B cell (primary cell): ENCODE data around the gene KDM7A. TPM values are rescaled to one million over a fixed set of nuclear protein-coding genes. Genes with fewer than 3 reads are reported as not detected.

ENCODE experiments used
- ATAC-seq: fragments of 200-7000 bp; cut with Tn5 transposase; one replicate; pipeline ENCODE4 v1.10.0; 2021; ENCODE audit warnings: low read depth, mild to moderate bottlenecking, moderate number of reproducible peaks, moderate library complexity
- CTCF ChIA-PET: fragments of 350-600 bp; sonication (Branson Sonifier 250); formaldehyde crosslinking; loops from one replicate; lab custom pipeline; 2021; ENCODE audit warnings: antibody characterized with exemption, inconsistent platforms; lab: Charles Lee
- POLR2A ChIA-PET: fragments of 350-600 bp; sonication (Branson Sonifier 250); formaldehyde crosslinking; loops from one replicate; lab custom pipeline; 2021; ENCODE audit warnings: antibody characterized with exemption; lab: Charles Lee
- DNase-seq: peaks from one replicate; pipeline ENCODE4 v3.0.0; 2013
- H2AFZ ChIP-seq: 2 replicates; pipeline ENCODE4 v1.6.1; 2012; ENCODE audit warnings: mild to moderate bottlenecking, low read depth, low read length; ENCODE audit not compliant: insufficient read depth, poor library complexity, severe bottlenecking
- H3K27ac ChIP-seq, 2 donors: 1 replicate in 1 of 2; 2 replicates in 1 of 2; pipeline ENCODE4 v1.5.1; 2012 to 2013; ENCODE audit warnings: low read length in 2 of 2, mild to moderate bottlenecking in 2 of 2, moderate library complexity in 1 of 2
- H3K27me3 ChIP-seq, 4 experiments: fragments of 200-600 bp in 1 of 4; sonication (generic) in 1 of 4; replicated peaks in 1 of 4; 1 replicate in 2 of 4; 2 replicates in 2 of 4; pipeline versions ENCODE4 v1.6.1 to v1.7.0; 2013 to 2016; ENCODE audit warnings: low read length in 3 of 4, mild to moderate bottlenecking in 2 of 4, mixed read lengths in 1 of 4, moderate library complexity in 1 of 4; ENCODE audit not compliant: insufficient read depth in 4 of 4, control insufficient read depth in 3 of 4; ENCODE audit errors: control extremely low read depth in 1 of 4
- H3K36me3 ChIP-seq, 2 experiments: replicated peaks in 1 of 2; 1 replicate in 1 of 2; 2 replicates in 1 of 2; pipeline versions ENCODE4 v1.6.1 to v1.7.1; 2013; ENCODE audit warnings: low read length in 1 of 2; ENCODE audit not compliant: insufficient read depth in 2 of 2, control insufficient read depth in 1 of 2; ENCODE audit errors: control extremely low read depth in 1 of 2, extremely low read depth in 1 of 2
- H3K4me1 ChIP-seq, 2 donors: fragments of 200-600 bp in 1 of 2; sonication (generic) in 1 of 2; 1 replicate in 1 of 2; 2 replicates in 1 of 2; pipeline versions ENCODE4 v1.5.1 to v1.6.1; 2013 to 2017; ENCODE audit warnings: low read length in 2 of 2; ENCODE audit not compliant: control insufficient read depth in 2 of 2, insufficient read depth in 2 of 2
- H3K4me2 ChIP-seq: replicated peaks from 2 replicates; pipeline ENCODE3; 2012; ENCODE audit warnings: mild to moderate bottlenecking, low read depth, low read length; ENCODE audit not compliant: poor library complexity, severe bottlenecking
- H3K4me3 ChIP-seq, 5 experiments: fragments of 200-600 bp in 1 of 5; sonication (generic) in 1 of 5; 1 replicate in 3 of 5; 2 replicates in 2 of 5; pipeline versions ENCODE4 v1.5.1 to v1.7.0; 2011 to 2016; ENCODE audit warnings: low read length in 4 of 5, mild to moderate bottlenecking in 4 of 5, low read depth in 2 of 5, control low read depth in 1 of 5, moderate library complexity in 1 of 5; ENCODE audit not compliant: insufficient read depth in 1 of 5; ENCODE audit errors: control extremely low read depth in 1 of 5, extremely low read depth in 1 of 5
- H3K79me2 ChIP-seq: fragments of 200-600 bp; sonication (generic); one replicate; pipeline ENCODE4 v1.6.0; 2016; ENCODE audit warnings: low read length; ENCODE audit not compliant: control insufficient read depth, insufficient read depth
- H3K9ac ChIP-seq: fragments of 200-600 bp; sonication (generic); 2 replicates; pipeline ENCODE4 v1.6.1; 2017; ENCODE audit warnings: mild to moderate bottlenecking, low read length, moderate library complexity
- H3K9me3 ChIP-seq, 3 donors: one replicate each; pipeline versions ENCODE4 v1.6.1 to v1.7.1; 2013; ENCODE audit warnings: low read length in 2 of 3; ENCODE audit not compliant: control insufficient read depth in 2 of 3, insufficient read depth in 1 of 3; ENCODE audit errors: control extremely low read depth in 1 of 3
- H4K20me1 ChIP-seq: 2 replicates; pipeline ENCODE4 v1.6.0; 2012; ENCODE audit warnings: mild to moderate bottlenecking, low read length; ENCODE audit not compliant: insufficient read depth, control insufficient read depth, poor library complexity, severe bottlenecking
- H3K27ac Mint-ChIP-seq: one replicate; pipeline ENCODE4 v1.8.0; 2021; ENCODE audit warnings: mixed read lengths
- H3K27me3 Mint-ChIP-seq: one replicate; pipeline ENCODE4 v1.8.0; 2021; ENCODE audit warnings: mixed read lengths
- H3K4me1 Mint-ChIP-seq: one replicate; pipeline ENCODE4 v1.8.0; 2021; ENCODE audit warnings: mixed read lengths
- H3K4me3 Mint-ChIP-seq: one replicate; pipeline ENCODE4 v1.8.0; 2021; ENCODE audit warnings: mixed read lengths
- H3K9me3 Mint-ChIP-seq: one replicate; pipeline ENCODE4 v1.8.0; 2022; ENCODE audit warnings: mixed read lengths; ENCODE audit not compliant: insufficient read depth
- CTCF ChIP-seq: fragments of 200-600 bp; IDR thresholded peaks from one replicate; pipeline ENCODE4 v1.8.0; 2022; ENCODE audit warnings: antibody characterized with exemption, mild to moderate bottlenecking
- EZH2 ChIP-seq: IDR thresholded peaks from 2 replicates; pipeline ENCODE4 v1.6.1; 2012; ENCODE audit warnings: borderline replicate concordance, low read depth, mild to moderate bottlenecking, moderate library complexity, low read length; ENCODE audit not compliant: insufficient read depth, poor library complexity, severe bottlenecking
- WGBS: methylation state at CpG from one replicate; pipeline ENCODE4 v1.1.5; 2013; ENCODE audit warnings: missing lambda C conversion rate; ENCODE audit not compliant: insufficient coverage; 5-methylcytosine and 5-hydroxymethylcytosine counted together
- intact Hi-C: fragments of 100-400 bp; cut with micrococcal nuclease; formaldehyde crosslinking; loops from one replicate; pipeline ENCODE4 v1.10.0; 2022
- polyA plus RNA-seq: library from polyadenylated mRNA; depleted of rRNA; stranded (reverse); fragments of >200 nt; gene quantifications from 2 replicates; pipeline ENCODE4 v1.2.3, GENCODE V29; 2012
- total RNA-seq, 2 donors: library from RNA; stranded (reverse); fragments of 120-200 nt in 1 of 2; gene quantifications; 1 replicate in 1 of 2; 2 replicates in 1 of 2; pipeline versions ENCODE4 v1.2.3 to v1.2.4, GENCODE V29; 2013 to 2022

The KDM7A gene
- total and polyA plus RNA-seq, 2 donors (not counting 1 experiment from before 2014, with no cell fraction given) = 16.1 to 50.8 TPM

- Histone ChIP-seq H3K4me3 (no peak overlapping the region), H3K36me3 (peaks cover 25 to 89% of the 10 kb centered on the region in 2 experiments), H4K20me1 (peaks cover 30% of the 10 kb centered on the region), H3K4me2 (no peak overlapping the region), H3K4me1 (peaks cover 8 to 10% of the 10 kb centered on the region in 2 donors), H3K9me3 (peaks cover 0 to 6% (median 0%) of the 10 kb centered on the region in 3 donors), H3K27ac (no peak overlapping the region), H3K79me2 (no peaks in the 10 kb centered on the region), H2AFZ (no peak overlapping the region), H3K9ac (no peak overlapping the region), H3K27me3 (no peaks in the 10 kb centered on the region)
- DNase-seq = no peak
- CTCF ChIA-PET = no interaction called here
- TF ChIP-seq CTCF (no peak), EZH2 (no peak)
- H3K4me3 Mint-ChIP-seq = no peak overlapping the region
- H3K27ac Mint-ChIP-seq = no peak overlapping the region
- 100% methylated on average over 3 of the region's 6 CpGs for WGBS
- intact Hi-C loops = no loop called here
- POLR2A ChIA-PET = no interaction called here
- no peak for ATAC-seq
- no peaks in the 10 kb centered on the region for H3K9me3 Mint-ChIP-seq
- H3K4me1 Mint-ChIP-seq = peaks cover 11% of the 10 kb centered on the region
- no peaks in the 10 kb centered on the region for H3K27me3 Mint-ChIP-seq
These were observed 50.2 kb downstream of the KDM7A start for GRCh38 chr7:140126435-140127034.

- Mint-ChIP-seq H3K27ac (no peak overlapping the region), H3K27me3 (no peaks in the 10 kb centered on the region), H3K4me3 (no peak overlapping the region), H3K4me1 (peaks cover 11% of the 10 kb centered on the region), H3K9me3 (no peaks in the 10 kb centered on the region)
- ATAC-seq = no peak
- no peak overlapping the region for H3K4me3 ChIP-seq
- POLR2A ChIA-PET = interaction anchor here (0.6 kb wide), 1 partner anchor 57 kb away, joined by 7 read pairs; no protein-coding TSS in a partner anchor
- no peak for TF ChIP-seq CTCF
- TF ChIP-seq EZH2 = no peak
- peaks cover 8 to 10% of the 10 kb centered on the region in 2 donors for H3K4me1 ChIP-seq
- intact Hi-C loops = no loop called here
- H3K79me2 ChIP-seq = no peaks in the 10 kb centered on the region
- peaks cover 10% of the 10 kb centered on the region for H4K20me1 ChIP-seq
- H3K36me3 ChIP-seq = peaks cover 24 to 95% of the 10 kb centered on the region in 2 experiments
- no peaks in the 10 kb centered on the region for H3K27me3 ChIP-seq
- CTCF ChIA-PET = no interaction called here
- WGBS = 100% methylated on average over 1 of the region's 3 CpGs
- H3K9ac ChIP-seq = no peak overlapping the region
- no peak overlapping the region for H3K4me2 ChIP-seq
- no peak overlapping the region for H2AFZ ChIP-seq
- no peak overlapping the region for H3K27ac ChIP-seq
- peaks cover 0 to 6% (median 0%) of the 10 kb centered on the region in 3 donors for H3K9me3 ChIP-seq
- no peak for DNase-seq
These were observed 53.8 kb downstream of the KDM7A start for GRCh38 chr7:140122965-140123364.
